IMR-90 (cell line): ENCODE measurements around the gene QSER1. TPM values are rescaled to one million over a fixed set of nuclear protein-coding genes. Genes with fewer than 3 reads are reported as not detected.

Experiments used
- ATAC-seq: fragments of 200-7000 bp; cut with Tn5 transposase; 2 replicates; pipeline ENCODE4 v1.9.1; 2020; ENCODE audit warnings: low read depth, mild to moderate bottlenecking, moderate library complexity
- BruUV-seq: library from RNA; stranded (reverse); fragments of 400-500 nt; replicated peaks from 2 replicates; lab custom pipeline; 2021; lab: Mats Ljungman, UMichigan
- CTCF ChIA-PET: fragments of 300-600 bp; formaldehyde crosslinking; extraction: SDS; loops from one replicate; lab custom pipeline; 2021; ENCODE audit warnings: antibody characterized with exemption; lab: Yijun Ruan, JAX
- POLR2A ChIA-PET: fragments of 300-600 bp; sonication (Branson Sonifier 250); formaldehyde crosslinking; loops from one replicate; lab custom pipeline; 2022; ENCODE audit warnings: antibody characterized with exemption; ENCODE audit not compliant: unreplicated experiment; lab: Charles Lee
- DNase-seq: peaks from one replicate; pipeline ENCODE4 v3.0.0; 2013
- H2AFZ ChIP-seq: replicated peaks from 2 replicates; pipeline ENCODE3; 2013; ENCODE audit warnings: low read length, mild to moderate bottlenecking; ENCODE audit not compliant: poor library complexity
- H2AK5ac ChIP-seq: 2 replicates; pipeline ENCODE4 v1.6.1; 2013; ENCODE audit warnings: low read depth, low read length, inconsistent platforms
- H2AK9ac ChIP-seq: replicated peaks from 2 replicates; pipeline ENCODE3; 2013; ENCODE audit warnings: mild to moderate bottlenecking, low read depth, low read length, moderate library complexity; ENCODE audit not compliant: poor library complexity
- H2BK120ac ChIP-seq: 2 replicates; pipeline ENCODE4 v1.6.1; 2013; ENCODE audit warnings: low read depth, low read length, inconsistent platforms
- H2BK15ac ChIP-seq: 3 replicates; pipeline ENCODE4 v1.6.1; 2013; ENCODE audit warnings: low read depth, low read length, inconsistent platforms
- H2BK20ac ChIP-seq: 2 replicates; pipeline ENCODE4 v1.6.1; 2013; ENCODE audit warnings: low read depth, mild to moderate bottlenecking, inconsistent platforms, low read length, moderate library complexity
- H2BK5ac ChIP-seq: 2 replicates; pipeline ENCODE4 v1.6.1; 2013; ENCODE audit warnings: mild to moderate bottlenecking, low read depth, low read length, inconsistent platforms; ENCODE audit not compliant: poor library complexity, severe bottlenecking
- H3K14ac ChIP-seq: replicated peaks from 2 replicates; pipeline ENCODE4 v1.6.1; 2013; ENCODE audit warnings: low read depth, low read length, inconsistent platforms
- H3K18ac ChIP-seq: 2 replicates; pipeline ENCODE4 v1.6.1; 2013; ENCODE audit warnings: low read depth, low read length, control low read depth
- H3K23ac ChIP-seq: 2 replicates; pipeline ENCODE4 v1.6.1; 2013; ENCODE audit warnings: low read depth, low read length, inconsistent platforms
- H3K27ac ChIP-seq: 2 replicates; pipeline ENCODE4 v1.5.1; 2013; ENCODE audit warnings: mild to moderate bottlenecking, control low read depth, low read length; ENCODE audit not compliant: insufficient read depth
- H3K27me3 ChIP-seq: 2 replicates; pipeline ENCODE4 v1.6.1; 2013; ENCODE audit warnings: low read length; ENCODE audit not compliant: control insufficient read depth, insufficient read depth
- H3K36me3 ChIP-seq: 2 replicates; pipeline ENCODE4 v1.6.1; 2013; ENCODE audit warnings: low read length, mixed read lengths; ENCODE audit not compliant: control insufficient read depth, insufficient read depth
- H3K4ac ChIP-seq: 2 replicates; pipeline ENCODE4 v1.6.1; 2013; ENCODE audit warnings: low read depth, low read length, inconsistent platforms
- H3K4me1 ChIP-seq: 2 replicates; pipeline ENCODE4 v1.6.1; 2013; ENCODE audit warnings: low read length, mixed read lengths; ENCODE audit not compliant: control insufficient read depth, insufficient read depth
- H3K4me2 ChIP-seq: 2 replicates; pipeline ENCODE4 v1.6.1; 2013; ENCODE audit warnings: low read depth, mild to moderate bottlenecking, control low read depth, low read length, moderate library complexity
- H3K4me3 ChIP-seq: 2 replicates; pipeline ENCODE4 v1.5.1; 2013; ENCODE audit warnings: low read depth, mild to moderate bottlenecking, control low read depth, low read length, moderate library complexity; ENCODE audit not compliant: insufficient read depth
- H3K56ac ChIP-seq: 2 replicates; pipeline ENCODE4 v1.6.1; 2013; ENCODE audit warnings: low read length, inconsistent platforms; ENCODE audit not compliant: insufficient read depth; ENCODE audit errors: extremely low read depth
- H3K79me1 ChIP-seq, 2 experiments: 2 replicates each; pipeline ENCODE4 v1.6.1; 2013; ENCODE audit warnings: low read length in 2 of 2, inconsistent platforms in 1 of 2, low read depth in 1 of 2
- H3K9ac ChIP-seq: 2 replicates; pipeline ENCODE4 v1.6.1; 2013; ENCODE audit warnings: low read depth, low read length, control low read depth
- H3K9me1 ChIP-seq: 2 replicates; pipeline ENCODE4 v1.6.1; 2013; ENCODE audit warnings: low read length, inconsistent platforms; ENCODE audit not compliant: insufficient read depth
- H3K9me3 ChIP-seq: 2 replicates; pipeline ENCODE4 v1.6.1; 2013; ENCODE audit warnings: low read length; ENCODE audit not compliant: control insufficient read depth, insufficient read depth
- H4K20me1 ChIP-seq: 2 replicates; pipeline ENCODE4 v1.6.1; 2013; ENCODE audit warnings: low read length, inconsistent platforms; ENCODE audit not compliant: insufficient read depth
- H4K5ac ChIP-seq: 2 replicates; pipeline ENCODE4 v1.6.1; 2013; ENCODE audit warnings: mild to moderate bottlenecking, low read depth, low read length, control low read depth
- H4K8ac ChIP-seq, 2 experiments: 2 replicates each; pipeline ENCODE4 v1.6.1; 2013; ENCODE audit warnings: low read depth in 2 of 2, low read length in 2 of 2, control low read depth in 1 of 2, inconsistent platforms in 1 of 2
- H4K91ac ChIP-seq: 2 replicates; pipeline ENCODE4 v1.6.1; 2013; ENCODE audit warnings: low read depth, low read length, inconsistent platforms; ENCODE audit not compliant: insufficient read depth
- BHLHE40 ChIP-seq: fragments of 150-350 bp; IDR thresholded peaks from 2 replicates; pipeline ENCODE4 v1.6.1; 2016; ENCODE audit warnings: mild to moderate bottlenecking, low read depth, low read length
- CEBPB ChIP-seq: IDR thresholded peaks from 2 replicates; pipeline ENCODE4 v1.6.1; 2012; ENCODE audit warnings: low read depth, low read length, improper control_type of control experiment
- CHD1 ChIP-seq: IDR thresholded peaks from 2 replicates; pipeline ENCODE4 v1.6.1; 2012; ENCODE audit warnings: low read depth, low read length, improper control_type of control experiment
- ELK1 ChIP-seq: fragments of 150-350 bp; IDR thresholded peaks from 2 replicates; pipeline ENCODE4 v1.6.1; 2016; ENCODE audit warnings: low read depth, mild to moderate bottlenecking, low read length, moderate library complexity, borderline replicate concordance
- FOS ChIP-seq: fragments of 150-350 bp; IDR thresholded peaks from 2 replicates; pipeline ENCODE4 v1.6.1; 2016; ENCODE audit warnings: low read depth, low read length
- MAFK ChIP-seq: IDR thresholded peaks from 2 replicates; pipeline ENCODE4 v1.6.1; 2012; ENCODE audit warnings: low read depth, low read length, improper control_type of control experiment
- MXI1 ChIP-seq: IDR thresholded peaks from 2 replicates; pipeline ENCODE4 v1.6.1; 2012; ENCODE audit warnings: low read depth, mild to moderate bottlenecking, low read length, moderate library complexity, borderline replicate concordance
- NFE2L2 ChIP-seq: fragments of 150-350 bp; IDR thresholded peaks from 2 replicates; pipeline ENCODE4 v1.6.1; 2016; ENCODE audit warnings: low read depth, mild to moderate bottlenecking, low read length
- POLR2A ChIP-seq: IDR thresholded peaks from 2 replicates; pipeline ENCODE4 v1.6.1; 2012; ENCODE audit warnings: mild to moderate bottlenecking, low read depth, low read length
- RAD21 ChIP-seq: IDR thresholded peaks from 2 replicates; pipeline ENCODE4 v1.6.1; 2012; ENCODE audit warnings: low read length, improper control_type of control experiment
- RFX5 ChIP-seq: IDR thresholded peaks from 2 replicates; pipeline ENCODE4 v1.8.0; 2012; ENCODE audit warnings: low read depth, mild to moderate bottlenecking, low read length, moderate library complexity
- SMC3 ChIP-seq: fragments of 150-350 bp; IDR thresholded peaks from 2 replicates; pipeline ENCODE4 v1.6.1; 2016; ENCODE audit warnings: low read depth, mild to moderate bottlenecking, antibody characterized with exemption, low read length, moderate library complexity
- WGBS, 2 experiments: methylation state at CpG; one replicate each; pipeline versions ENCODE4 v1.1.5 to v1.1.7; 2013; ENCODE audit warnings: missing lambda C conversion rate in 2 of 2; ENCODE audit not compliant: insufficient read length in 1 of 2; ENCODE audit errors: extremely low coverage in 2 of 2; 5-methylcytosine and 5-hydroxymethylcytosine counted together
- dilution Hi-C: fragments of 300-500 bp; cut with HindIII; formaldehyde crosslinking; loops from one replicate; pipeline ENCODE4 v1.14.3; 2018; ENCODE audit warnings: low sequenced_read_pairs; ENCODE audit not compliant: unreplicated experiment
- in situ Hi-C: fragments of 300-500 bp; cut with MboI; formaldehyde crosslinking; loops from 3 replicates; pipeline ENCODE4 v1.14.3; 2019; ENCODE audit warnings: low sequenced_read_pairs, inconsistent platforms, mixed read lengths
- intact Hi-C: fragments of 100-400 bp; cut with micrococcal nuclease; formaldehyde crosslinking; loops from 2 replicates; pipeline ENCODE4 v1.10.0; 2022
- polyA plus RNA-seq, 3 experiments: library from polyadenylated mRNA; depleted of rRNA; stranded (reverse); fragments of >200 nt; gene quantifications; 2 replicates each; pipeline ENCODE4 v1.2.3, GENCODE V29; 2012; ENCODE audit warnings: low replicate concordance in 1 of 3
- total RNA-seq: library from RNA; depleted of rRNA; stranded (reverse); fragments of >200 nt; gene quantifications from 2 replicates; pipeline ENCODE4 v1.2.3, GENCODE V29; 2012

QSER1 gene
- total and polyA plus RNA-seq, 2 of the 4 experiments (the other 2 are of a cell fraction), result 5.9 to 15.6 TPM

- Histone ChIP-seq H3K9ac (no peak overlapping the region), H3K4me1 (peaks cover 2% of the 10 kb centered on the region; the same call in 1 of the 2 replicates), H2BK15ac (no peak overlapping the region), H3K79me1 (no peaks in the 10 kb centered on the region), H3K4me3 (no peak overlapping the region), H2AFZ (no peak overlapping the region), H2AK5ac (no peak overlapping the region), H3K56ac (no peak overlapping the region), H4K8ac (no peak overlapping the region), H3K18ac (no peak overlapping the region), H2BK120ac (no peak overlapping the region), H3K9me1 (no peaks in the 10 kb centered on the region), H2BK5ac (no peak overlapping the region), H3K4ac (no peak overlapping the region), H3K4me2 (no peak overlapping the region), H3K36me3 (no peaks in the 10 kb centered on the region), H4K91ac (no peak overlapping the region), H3K27me3 (peaks cover 1% of the 10 kb centered on the region; the same call in 1 of the 2 replicates), H3K23ac (no peak overlapping the region), H2AK9ac (no peak overlapping the region), H3K27ac (no peak overlapping the region), H2BK20ac (no peak overlapping the region), H4K5ac (no peak overlapping the region), H3K9me3 (no peaks in the 10 kb centered on the region), H3K14ac (no peak overlapping the region), H4K20me1 (no peaks in the 10 kb centered on the region)
- intact Hi-C loops (no loop called here), dilution Hi-C loops (no loop called here), in situ Hi-C loops (no loop called here)
- POLR2A ChIA-PET, result no interaction called here
- no TSS peak for BruUV-seq
- TF ChIP-seq SMC3, result no peak
- TF ChIP-seq FOS, result no peak
- no peak for TF ChIP-seq NFE2L2
- no peak for TF ChIP-seq CHD1
- TF ChIP-seq CEBPB, result no peak
- TF ChIP-seq BHLHE40, result no peak
- TF ChIP-seq POLR2A, result no peak
- TF ChIP-seq MXI1, result no peak
- TF ChIP-seq MAFK, result no peak
- no peak for TF ChIP-seq RAD21
- no peak for TF ChIP-seq ELK1
- no peak for TF ChIP-seq RFX5
- DNase-seq, result no peak
- ATAC-seq, result no peak
- WGBS, 2 experiments, result 90% methylated on average over 2 of the region's 9 CpGs; no CpG with 5 or more reads in 1 of the 2 experiments
- CTCF ChIA-PET, result interaction anchor here (0.6 to 1.4 kb wide), 3 partner anchors 8 to 76 kb away, joined by 3 to 4 read pairs (median 4); no protein-coding TSS in a partner anchor
Observed at GRCh38 chr11:32885556-32885955, 7.1 kb upstream of the QSER1 start.
